Adrenal gland (tissue), 5 donors: ENCODE data around the gene SLC20A1.

Experiments used
- CTCF ChIP-seq, 6 experiments: fragments of 450-650 bp in 4 of 6; fragments of 200-600 bp in 2 of 6; sonication (generic) in 1 of 6; IDR thresholded peaks; 1 replicate in 5 of 6; 2 replicates in 1 of 6; pipeline versions ENCODE4 v1.5.1 to v1.8.0; 2016 to 2021; ENCODE audit warnings: antibody characterized with exemption in 6 of 6, mild to moderate bottlenecking in 2 of 6, moderate library complexity in 1 of 6
- POLR2A ChIP-seq, 2 donors: fragments of 450-650 bp; IDR thresholded peaks; one replicate each; pipeline ENCODE4 v1.6.1; 2017; ENCODE audit warnings: antibody characterized with exemption in 2 of 2, mild to moderate bottlenecking in 2 of 2, moderate library complexity in 1 of 2
- donor health status: DM: no; HTN: no; CAD: no.

DNA sequence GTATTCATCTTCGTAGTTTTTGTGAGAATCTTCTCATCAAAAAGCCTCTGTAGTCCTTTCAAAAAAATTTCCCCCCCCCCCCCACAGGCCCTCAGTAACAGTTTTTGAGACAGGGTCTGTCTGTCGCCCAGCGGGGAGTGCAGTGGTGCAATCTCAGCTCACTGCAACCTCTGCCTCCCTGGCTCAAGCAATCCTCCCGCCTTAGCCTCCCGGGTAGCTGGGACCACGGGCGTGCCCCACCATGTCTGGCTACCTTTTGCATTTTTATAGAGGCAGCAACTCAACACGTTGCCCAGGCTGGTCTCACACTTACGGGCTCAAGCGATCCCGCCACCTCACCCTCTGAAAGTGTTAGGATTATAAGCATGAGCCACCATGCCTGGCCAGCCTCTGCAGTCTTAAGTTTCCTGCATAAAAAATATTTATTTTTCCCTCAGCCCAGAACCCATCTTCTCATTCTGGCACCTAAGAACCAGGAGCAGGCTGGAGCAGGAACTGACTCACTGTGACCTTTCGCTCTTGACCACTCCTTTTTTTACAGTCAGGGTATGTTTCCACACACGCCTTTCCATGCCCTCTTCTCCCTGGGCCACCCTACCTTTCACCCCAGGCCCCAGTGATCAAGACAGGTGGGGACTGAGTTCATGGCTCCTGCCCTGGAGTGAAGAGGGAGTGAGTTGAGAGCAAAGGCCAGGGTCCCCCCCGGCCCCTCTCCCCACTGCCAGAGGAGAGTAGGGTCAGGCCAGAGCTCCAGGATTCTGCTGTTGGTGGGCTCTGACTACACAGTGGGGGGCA, 42.5 kb downstream of the SLC20A1 start:
- TF ChIP-seq CTCF (IDR thresholded peaks at IDR 0.05), result no peak
- TF ChIP-seq POLR2A (IDR thresholded peaks at IDR 0.05), result no peak
